ENCODE data around the gene JOSD2.

JOSD2 gene

GRCh38 chr19:50500753-50501151, 10.2 kb downstream of the JOSD2 start:
- TF ChIP-seq CTCF (IDR thresholded peaks at IDR 0.05) = no peak
- H3K4me3 ChIP-seq = no peak overlapping the region
- no peak for DNase-seq
- H3K4me1 ChIP-seq = no peaks in the 10 kb centered on the region
- intact Hi-C loops (cut with DNase I; ENCODE audit: low total_unique reads) = no loop called here
- peaks cover 0 to 7% (median 6%) of the 10 kb centered on the region in 3 donors for H3K36me3 ChIP-seq
- peaks cover 0 to 10% of the 10 kb centered on the region in 2 donors for H3K27me3 ChIP-seq
- no peaks in the 10 kb centered on the region for H3K9me3 ChIP-seq
- H3K27ac ChIP-seq = no peak overlapping the region

GRCh38 chr19:50500060-50500752, 10.8 kb downstream of the JOSD2 start:
- Histone ChIP-seq H3K4me3 (no peak overlapping the region), H3K9me3 (no peaks in the 10 kb centered on the region), H3K27ac (no peak overlapping the region), H3K36me3 (peaks cover 0 to 2% (median under 1%) of the 10 kb centered on the region in 3 donors), H3K27me3 (peaks cover 0 to 10% of the 10 kb centered on the region in 2 donors), H3K4me1 (no peaks in the 10 kb centered on the region)
- intact Hi-C loops (cut with DNase I; ENCODE audit: low total_unique reads) = no loop called here
- DNase-seq = no peak
- TF ChIP-seq CTCF (IDR thresholded peaks at IDR 0.05) = no peak

GRCh38 chr19:50498219-50499056, 12.6 kb downstream of the JOSD2 start:
- TF ChIP-seq CTCF (IDR thresholded peaks at IDR 0.05) = no peak
- intact Hi-C loops (cut with DNase I; ENCODE audit: low total_unique reads) = no loop called here

GRCh38 chr19:50497022-50497405, 14.0 kb downstream of the JOSD2 start:
- intact Hi-C loops (cut with DNase I; ENCODE audit: low total_unique reads) = no loop called here
- Histone ChIP-seq H3K27me3 (peaks cover 0 to 10% of the 10 kb centered on the region in 2 donors), H3K27ac (no peak overlapping the region), H3K4me1 (no peaks in the 10 kb centered on the region), H3K9me3 (no peaks in the 10 kb centered on the region), H3K4me3 (no peak overlapping the region), H3K36me3 (no peaks in the 10 kb centered on the region)
- no peak for TF ChIP-seq CTCF (IDR thresholded peaks at IDR 0.05)
- DNase-seq = peak in 1 of 2 donors; percentile 39

More at GRCh38 chr19:50498219-50499056, 12.6 kb downstream of the JOSD2 start:
- Histone ChIP-seq H3K4me1 (no peaks in the 10 kb centered on the region), H3K4me3 (no peak overlapping the region), H3K27me3 (peaks cover 0 to 10% of the 10 kb centered on the region in 2 donors), H3K36me3 (no peaks in the 10 kb centered on the region), H3K9me3 (no peaks in the 10 kb centered on the region), H3K27ac (no peak overlapping the region)
- no peak for DNase-seq

- H3K27ac ChIP-seq = no peak overlapping the region
- no peak overlapping the region for H3K4me3 ChIP-seq
Observed at GRCh38 chr19:50496189-50497021, 14.6 kb downstream of the JOSD2 start.

More at GRCh38 chr19:50496189-50497021, 14.6 kb downstream of the JOSD2 start:
- TF ChIP-seq CTCF (IDR thresholded peaks at IDR 0.05) = no peak
- peak in 1 of 2 donors; percentile 62 for DNase-seq
- Histone ChIP-seq H3K27me3 (peaks cover 0 to 10% of the 10 kb centered on the region in 2 donors), H3K9me3 (no peaks in the 10 kb centered on the region), H3K36me3 (no peaks in the 10 kb centered on the region), H3K4me1 (no peaks in the 10 kb centered on the region)
- intact Hi-C loops (cut with DNase I; ENCODE audit: low total_unique reads) = no loop called here
